Effector memory CD8-positive, alpha-beta T cell (primary cell): Measurements from ENCODE around the gene DET1.
"Not testable (repeated sequence)": the region's sequence is repeated elsewhere in the genome, so short reads cannot be mapped to it uniquely, and the experiment has no call there.

Experiments used
- ATAC-seq: fragments of 150-1000 bp; cut with Tn5 transposase; replicated peaks from 2 replicates; pipeline ENCODE4 v1.10.0; 2021; ENCODE audit warnings: mild to moderate bottlenecking, moderate library complexity
- DNase-seq, 3 experiments: peaks; one replicate each; pipeline ENCODE4 v3.0.0; 2021
- H3K27ac Mint-ChIP-seq, 2 donors: one replicate each; pipeline ENCODE4 v1.8.0; 2022; ENCODE audit warnings: mild to moderate bottlenecking in 2 of 2, mixed read lengths in 2 of 2, moderate library complexity in 2 of 2
- H3K27me3 Mint-ChIP-seq, 2 donors: one replicate each; pipeline ENCODE4 v1.8.0; 2022; ENCODE audit warnings: mixed read lengths in 2 of 2
- H3K36me3 Mint-ChIP-seq: one replicate; pipeline ENCODE4 v1.8.0; 2022; ENCODE audit warnings: mild to moderate bottlenecking, moderate library complexity, mixed read lengths; ENCODE audit not compliant: insufficient read depth
- H3K4me1 Mint-ChIP-seq, 2 donors: one replicate each; pipeline ENCODE4 v1.8.0; 2022; ENCODE audit warnings: low read depth in 2 of 2, mixed read lengths in 2 of 2
- H3K4me3 Mint-ChIP-seq, 2 donors: one replicate each; pipeline ENCODE4 v1.8.0; 2022; ENCODE audit warnings: mild to moderate bottlenecking in 2 of 2, mixed read lengths in 2 of 2, moderate library complexity in 2 of 2
- H3K9me3 Mint-ChIP-seq, 2 donors: one replicate each; pipeline ENCODE4 v1.8.0; 2022; ENCODE audit warnings: mixed read lengths in 2 of 2

The DET1 gene

DNA sequence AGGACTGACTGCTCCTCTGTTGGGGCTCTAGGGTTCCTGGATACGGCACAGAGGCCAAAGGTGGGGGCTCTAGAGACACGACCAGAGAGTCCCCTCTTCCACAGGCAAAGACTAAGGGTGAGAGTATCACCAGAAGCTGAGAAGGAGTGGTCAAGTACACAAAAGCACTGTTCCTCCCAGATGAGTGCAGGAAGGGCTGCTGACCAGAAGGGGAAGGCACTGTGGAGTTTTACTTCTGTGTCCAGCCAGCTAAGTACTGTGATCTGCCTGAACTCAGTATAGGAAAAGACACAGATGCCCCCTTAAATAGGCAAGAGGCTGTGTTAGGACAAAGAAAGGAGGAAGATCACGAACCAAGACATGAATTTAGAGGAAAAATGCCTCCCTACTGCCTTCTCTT, 67.3 kb downstream of the DET1 start:
- Mint-ChIP-seq H3K4me1 (no peaks in the 10 kb centered on the region), H3K4me3 (no peak overlapping the region), H3K36me3 (peaks cover 13% of the 10 kb centered on the region), H3K27me3 (no peaks in the 10 kb centered on the region), H3K9me3 (no peaks in the 10 kb centered on the region), H3K27ac (no peak overlapping the region)
- DNase-seq = no peak
- ATAC-seq = no peak

DNA sequence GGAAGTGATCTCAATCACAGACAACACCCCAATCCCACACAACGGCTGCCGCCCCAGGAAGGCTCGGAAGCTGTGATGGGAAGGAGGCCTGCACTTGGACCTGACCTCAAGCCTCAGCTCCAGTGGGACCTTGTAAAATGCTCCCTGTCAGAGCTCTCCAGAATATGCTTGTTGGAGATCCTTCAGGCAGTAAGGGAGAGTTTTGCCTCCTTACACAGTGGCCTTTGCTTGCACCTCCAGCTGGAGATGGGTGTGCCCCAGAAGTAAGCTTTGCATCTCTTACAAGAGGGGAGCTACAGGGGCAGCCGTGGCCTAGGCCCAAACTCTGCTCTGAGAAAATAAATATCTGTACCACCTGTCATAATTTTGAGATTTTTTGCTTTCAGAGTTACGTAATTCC, 68.6 kb downstream of the DET1 start:
- Mint-ChIP-seq H3K9me3 (no peaks in the 10 kb centered on the region), H3K27ac (no peak overlapping the region), H3K27me3 (no peaks in the 10 kb centered on the region), H3K4me3 (no peak overlapping the region), H3K4me1 (no peaks in the 10 kb centered on the region), H3K36me3 (peaks cover 17% of the 10 kb centered on the region)
- no peak for ATAC-seq
- DNase-seq = no peak

DNA sequence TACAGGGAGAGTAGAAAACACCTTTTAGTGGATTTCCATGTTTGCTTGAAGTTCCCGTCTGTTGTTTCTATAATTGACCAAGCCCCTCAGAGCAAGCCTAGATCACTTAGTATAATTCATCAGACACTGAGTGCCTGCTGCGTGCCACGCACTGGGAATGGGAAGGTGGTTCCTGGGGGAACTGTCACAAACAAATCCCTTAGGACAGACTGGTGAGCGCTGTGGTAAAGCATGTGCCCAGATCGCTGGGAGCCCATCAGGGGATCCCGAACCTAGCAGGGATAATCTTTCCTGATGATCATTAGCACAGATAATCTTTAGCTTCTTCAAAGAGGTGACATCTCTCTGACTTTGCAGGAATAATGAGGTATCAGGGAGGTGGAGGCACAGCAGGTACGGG, 69.4 kb downstream of the DET1 start:
- Mint-ChIP-seq H3K4me1 (peaks cover 0 to 2% of the 10 kb centered on the region in 2 donors), H3K36me3 (peaks cover 20% of the 10 kb centered on the region), H3K27ac (no peak overlapping the region), H3K4me3 (no peak overlapping the region), H3K27me3 (no peaks in the 10 kb centered on the region), H3K9me3 (no peaks in the 10 kb centered on the region)
- ATAC-seq (no peak), DNase-seq (no peak)

DNA sequence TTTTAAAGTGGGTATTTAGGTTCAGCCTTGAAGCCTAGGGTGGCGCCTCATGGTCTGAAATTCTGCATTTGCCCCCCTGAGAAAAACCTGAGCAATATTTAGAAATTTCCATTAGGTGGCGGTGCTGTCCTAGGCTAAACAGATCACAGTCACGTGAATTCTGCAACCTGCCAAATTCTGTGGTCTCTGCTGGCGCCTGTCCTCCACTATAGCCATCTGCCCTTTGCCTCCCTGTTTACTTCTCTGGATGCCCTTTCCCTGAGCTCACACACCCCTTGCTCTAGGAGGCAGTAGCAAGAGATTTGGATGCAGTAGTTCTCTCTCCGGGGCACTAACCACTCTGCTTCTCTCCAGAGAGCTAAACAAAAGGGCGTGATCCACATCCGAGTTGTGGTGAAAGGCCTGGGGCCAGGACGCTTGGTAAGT, 69.8 kb downstream of the DET1 start:
- DNase-seq (no peak), ATAC-seq (no peak)
- H3K27ac Mint-ChIP-seq = no peak overlapping the region
- H3K4me1 Mint-ChIP-seq = peaks cover 0 to 7% of the 10 kb centered on the region in 2 donors
- no peaks in the 10 kb centered on the region for H3K9me3 Mint-ChIP-seq
- H3K27me3 Mint-ChIP-seq = no peaks in the 10 kb centered on the region
- no peak overlapping the region for H3K4me3 Mint-ChIP-seq
- peaks cover 22% of the 10 kb centered on the region for H3K36me3 Mint-ChIP-seq

DNA sequence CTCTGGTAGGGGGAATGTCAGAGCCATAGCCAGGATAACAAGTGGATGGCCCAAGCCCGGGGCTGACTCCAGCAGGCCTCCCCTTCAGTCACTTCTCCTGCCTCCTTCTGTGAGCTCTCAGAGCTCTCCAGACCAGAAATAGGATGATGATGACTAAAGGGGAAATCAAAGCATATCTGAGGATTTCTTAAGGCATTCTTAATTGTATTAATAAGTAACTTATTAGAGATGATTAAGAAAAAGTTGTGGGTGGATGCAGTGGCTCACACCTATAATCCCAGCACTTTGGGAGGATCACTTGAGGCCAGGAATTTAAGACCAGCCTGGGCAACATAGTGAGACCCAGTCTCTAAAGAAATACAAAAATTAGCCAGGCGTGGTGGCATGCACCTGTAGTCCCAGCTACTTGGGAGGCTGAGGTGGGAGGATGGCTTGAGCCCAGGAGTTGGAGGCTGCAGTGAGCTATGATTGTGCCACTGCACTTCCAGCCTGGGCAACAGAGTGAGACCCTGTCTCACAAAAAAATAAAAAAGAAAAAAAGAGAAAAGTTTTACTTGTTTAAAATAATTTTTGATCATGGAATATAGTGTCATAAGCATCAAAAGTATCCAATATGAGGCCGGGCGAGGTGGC, 72.7 kb downstream of the DET1 start:
- not testable (repeated sequence) for DNase-seq, ATAC-seq, H3K4me3 Mint-ChIP-seq, H3K27me3 Mint-ChIP-seq, H3K27ac Mint-ChIP-seq, H3K9me3 Mint-ChIP-seq, H3K4me1 Mint-ChIP-seq
- H3K36me3 Mint-ChIP-seq = peaks cover 22% of the 10 kb centered on the region

DNA sequence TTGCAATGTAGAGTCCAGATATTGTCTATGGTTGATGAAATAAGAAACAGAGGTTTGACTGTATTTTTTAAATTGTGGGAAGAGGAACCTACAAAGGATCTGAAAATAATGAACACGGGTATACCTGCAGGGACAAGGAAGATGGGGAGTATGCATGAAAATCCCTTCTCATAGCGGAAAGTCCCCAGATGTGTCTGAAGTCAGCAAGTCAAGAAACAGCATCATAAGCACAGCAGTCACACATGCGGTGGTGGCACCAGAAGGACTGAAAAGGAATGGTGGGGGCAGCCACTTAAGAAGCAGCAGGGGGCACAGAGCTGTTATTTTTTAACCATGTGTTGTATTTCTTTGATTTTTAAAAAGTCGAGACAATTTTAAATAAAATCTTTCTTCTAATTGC, 74.3 kb downstream of the DET1 start:
- no peak for DNase-seq
- no peak for ATAC-seq
- Mint-ChIP-seq H3K27ac (peak overlapping the region; percentile 10 to 25), H3K36me3 (peaks cover 30% of the 10 kb centered on the region), H3K9me3 (no peaks in the 10 kb centered on the region), H3K4me3 (no peak overlapping the region), H3K4me1 (peaks cover 6 to 14% of the 10 kb centered on the region in 2 donors), H3K27me3 (no peaks in the 10 kb centered on the region)

DNA sequence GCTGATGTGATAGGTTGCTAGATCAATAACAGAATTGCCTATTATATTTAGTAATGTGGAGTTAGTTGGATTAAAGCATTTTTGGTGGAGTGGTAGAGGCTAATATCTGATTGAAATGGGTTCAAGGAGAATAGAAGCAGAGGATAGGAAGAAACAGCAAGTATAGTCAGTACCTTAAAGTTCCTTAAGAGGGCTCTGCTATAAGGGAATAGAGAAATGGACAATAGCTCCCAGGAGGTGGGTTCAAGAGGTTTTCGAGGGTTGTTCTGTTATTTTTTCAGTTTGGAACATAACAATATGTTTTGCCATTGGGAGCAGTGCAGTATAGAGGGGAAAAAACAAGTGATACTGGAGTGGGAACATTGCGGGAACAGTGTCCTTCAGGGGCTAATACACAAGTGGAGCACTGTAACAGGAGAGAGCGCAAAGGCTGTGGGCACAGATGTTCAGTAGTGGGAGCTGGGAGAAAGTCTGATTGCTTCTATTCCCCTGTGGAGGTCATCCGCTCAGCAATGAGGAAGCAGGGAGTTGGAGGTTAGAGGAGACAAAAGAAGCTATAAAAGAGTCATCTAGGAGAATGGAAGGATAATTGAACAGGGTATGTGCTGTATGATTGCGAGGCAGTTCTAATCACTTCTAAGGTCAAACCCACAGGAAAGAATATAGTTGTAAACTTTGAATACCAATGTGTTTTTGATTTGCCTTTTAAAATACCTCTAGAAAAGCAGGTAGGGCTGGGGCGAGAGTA, 75.7 kb downstream of the DET1 start:
- no peak for ATAC-seq
- Mint-ChIP-seq H3K9me3 (no peaks in the 10 kb centered on the region), H3K27me3 (no peaks in the 10 kb centered on the region), H3K36me3 (peaks cover 31% of the 10 kb centered on the region), H3K4me1 (peaks cover 14 to 22% of the 10 kb centered on the region in 2 donors), H3K4me3 (no peak overlapping the region), H3K27ac (no peak overlapping the region)
- DNase-seq = no peak

DNA sequence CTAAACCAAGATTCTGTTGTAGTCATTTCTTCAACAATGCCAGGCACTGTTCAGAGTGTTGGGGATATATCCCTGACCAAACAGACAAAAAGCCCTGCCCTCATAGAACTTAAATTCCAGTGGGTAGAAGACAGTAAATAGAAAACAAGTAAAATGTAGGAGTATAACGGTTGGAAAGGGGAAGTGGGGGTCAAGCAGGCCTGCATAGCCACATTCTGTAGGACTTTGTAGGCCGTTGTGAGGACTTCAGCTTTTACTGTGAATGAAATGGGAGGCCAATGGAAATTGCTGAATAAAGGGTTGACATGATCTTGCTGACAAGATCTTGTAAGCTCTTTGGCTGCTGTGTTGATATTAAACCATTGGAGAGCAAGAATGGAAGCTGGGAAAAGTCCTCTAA, 77.2 kb downstream of the DET1 start:
- peaks cover 14 to 26% of the 10 kb centered on the region in 2 donors for H3K4me1 Mint-ChIP-seq
- H3K36me3 Mint-ChIP-seq = peaks cover 36% of the 10 kb centered on the region

DNA sequence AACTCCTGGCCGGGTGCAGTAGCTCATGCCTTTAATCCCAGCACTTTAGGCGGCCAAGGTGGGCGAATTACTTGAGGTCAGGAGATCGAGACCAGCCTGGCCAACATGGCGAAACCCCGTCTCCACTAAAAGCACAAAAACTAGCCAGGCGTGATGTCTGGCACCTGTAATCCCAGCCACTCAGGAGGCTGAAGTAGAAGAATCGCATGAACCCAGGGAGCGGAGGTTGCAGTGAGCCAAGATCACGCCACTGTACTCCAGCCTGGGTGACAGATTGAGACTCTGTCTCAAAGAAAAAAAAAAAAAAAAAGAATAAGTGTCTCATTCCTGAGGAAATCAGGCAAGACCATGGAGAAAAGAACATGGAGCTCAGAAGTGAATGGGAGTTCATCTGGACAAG, 77.8 kb downstream of the DET1 start:
- ATAC-seq, H3K27me3 Mint-ChIP-seq, DNase-seq, H3K9me3 Mint-ChIP-seq: not testable (repeated sequence)
- H3K4me3 Mint-ChIP-seq = peak overlapping the region; percentile 89 to 91
- H3K36me3 Mint-ChIP-seq = peaks cover 36% of the 10 kb centered on the region
- peak overlapping the region in 1 of 2 donors; percentile 97 for H3K27ac Mint-ChIP-seq
- H3K4me1 Mint-ChIP-seq = peaks cover 14 to 26% of the 10 kb centered on the region in 2 donors

More for the DNA sequence above, 77.2 kb downstream of the DET1 start:
- H3K4me3 Mint-ChIP-seq = no peak overlapping the region
- DNase-seq = no peak
- no peak overlapping the region for H3K27ac Mint-ChIP-seq
- no peaks in the 10 kb centered on the region for H3K27me3 Mint-ChIP-seq
- no peak for ATAC-seq
- H3K9me3 Mint-ChIP-seq = no peaks in the 10 kb centered on the region

DNA sequence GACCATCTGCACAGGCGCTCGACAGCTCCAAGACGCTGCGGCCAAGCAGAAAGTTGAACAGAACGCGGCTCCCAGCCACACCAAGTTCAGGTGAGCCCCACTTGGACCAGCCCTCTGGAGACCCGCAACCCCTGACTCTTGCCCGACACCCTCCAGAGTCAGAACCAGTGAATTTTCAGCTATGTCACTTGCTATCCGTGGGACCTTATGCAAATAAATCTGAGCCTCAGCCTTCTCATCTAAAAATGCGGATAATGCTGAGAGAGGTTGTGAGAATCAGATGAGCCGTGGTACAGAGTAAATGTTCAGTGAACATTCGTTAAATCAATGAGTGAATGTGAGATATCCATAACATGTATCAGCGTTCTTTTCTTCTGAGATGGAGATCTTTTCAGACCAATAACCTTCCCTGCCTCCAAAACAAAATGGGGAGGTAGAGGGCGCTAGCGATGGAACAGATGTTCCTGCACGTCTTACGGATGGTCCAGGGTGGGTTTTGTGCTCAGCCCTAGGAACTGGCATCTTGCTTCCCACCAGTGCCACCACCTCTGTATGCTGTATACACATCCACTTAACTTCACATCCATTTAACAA, 78.4 kb downstream of the DET1 start:
- Mint-ChIP-seq H3K4me3 (peak overlapping the region; percentile 89 to 91), H3K9me3 (no peaks in the 10 kb centered on the region), H3K27ac (peak overlapping the region; percentile 97 to 98), H3K27me3 (no peaks in the 10 kb centered on the region), H3K36me3 (peaks cover 42% of the 10 kb centered on the region), H3K4me1 (peaks cover 15 to 26% of the 10 kb centered on the region in 2 donors)
- DNase-seq (no peak), ATAC-seq (no peak)

DNA sequence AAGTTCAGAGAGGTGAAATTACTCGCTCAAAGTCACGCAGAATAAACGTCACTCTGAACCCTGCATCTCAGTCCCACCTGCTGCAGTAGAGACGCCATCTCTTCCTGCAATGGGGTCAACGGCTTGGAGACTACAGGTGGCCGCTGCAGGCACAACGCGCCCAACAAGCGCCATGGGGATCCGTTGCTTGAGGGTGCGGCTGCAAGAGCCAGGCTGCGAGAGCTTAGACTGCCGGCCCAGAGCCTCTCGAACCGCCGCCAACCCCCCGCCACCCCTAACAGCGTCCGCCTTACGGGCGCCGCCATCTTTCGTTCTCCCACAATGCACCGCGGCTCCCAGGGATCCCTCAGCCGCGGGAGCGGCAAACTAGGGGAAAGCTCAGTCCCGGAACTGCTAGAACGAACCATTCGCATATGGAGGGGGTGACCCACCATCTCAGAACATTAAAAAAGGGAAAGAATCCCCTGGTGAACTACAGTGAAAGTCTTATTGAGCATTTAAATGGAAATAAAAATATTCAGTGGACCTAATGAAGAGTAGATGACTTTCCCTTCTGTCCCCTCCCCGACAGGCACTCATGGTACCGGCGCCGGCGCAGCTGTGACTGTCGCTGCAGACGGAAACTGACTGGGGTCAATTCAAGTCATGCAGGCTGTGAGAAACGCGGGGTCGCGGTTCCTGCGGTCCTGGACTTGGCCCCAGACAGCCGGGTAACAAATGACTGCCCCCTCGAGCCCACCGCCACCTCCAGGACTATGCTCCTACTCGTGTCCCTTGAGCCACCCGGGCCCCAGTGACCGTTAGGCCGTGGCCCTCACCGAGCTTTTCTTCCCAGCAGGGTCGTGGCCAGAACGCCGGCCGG, 79.2 kb downstream of the DET1 start, which contains the start of the genes MRPL46 and MRPS11:
Gene MRPL46, minus strand, starts transcription at position 316 of the 862 bp plus-strand sequence. Its CDS starts 11 bp downstream, at position 305.
Gene MRPS11, plus strand, starts transcription at position 636 of the 862 bp plus-strand sequence. Its CDS starts 10 bp downstream, at position 646.
- ATAC-seq = peak; percentile 94
- peak; percentile 87 to 91 (median 88) for DNase-seq
- peak within 1 kb of the TSS; percentile 89 to 91 for H3K4me3 Mint-ChIP-seq
- H3K27ac Mint-ChIP-seq = peak within 1 kb of the TSS; percentile 97 to 98
- no peaks in the 10 kb centered on the region for H3K9me3 Mint-ChIP-seq
- H3K27me3 Mint-ChIP-seq = no peaks in the 10 kb centered on the region
- H3K36me3 Mint-ChIP-seq = peaks cover 45% of the 10 kb centered on the region
- H3K4me1 Mint-ChIP-seq = peaks cover 15 to 26% of the 10 kb centered on the region in 2 donors

DNA sequence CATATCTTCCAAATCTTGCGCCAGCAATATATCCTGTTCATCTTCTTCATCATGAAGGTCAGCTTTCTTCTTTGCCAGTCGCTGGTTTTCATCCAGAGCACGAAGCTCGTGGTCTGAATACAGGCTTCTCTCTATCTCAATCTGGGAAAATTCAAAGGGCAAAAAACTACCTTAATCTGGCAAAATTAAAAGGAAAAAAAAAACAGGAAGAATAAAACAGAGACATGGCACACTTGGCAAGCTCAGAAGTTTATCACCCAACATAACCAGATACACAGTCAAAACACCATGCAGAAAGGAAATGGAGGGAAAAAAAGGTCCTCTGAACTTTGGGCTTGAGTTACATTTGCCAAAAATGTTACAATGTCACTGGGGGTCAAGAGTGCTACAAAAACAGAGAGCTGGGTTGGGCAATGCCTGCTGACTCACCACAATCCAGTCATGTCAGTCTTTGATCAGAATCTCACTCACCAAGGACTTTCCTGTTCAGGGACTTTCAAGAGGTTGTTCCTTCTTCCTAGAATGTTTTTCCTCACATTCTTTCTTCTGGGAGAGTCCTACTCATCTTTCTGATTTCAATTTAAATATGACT, 80.8 kb downstream of the DET1 start:
- no peaks in the 10 kb centered on the region for H3K9me3 Mint-ChIP-seq
- no peak for ATAC-seq
- peaks cover 15 to 19% of the 10 kb centered on the region in 2 donors for H3K4me1 Mint-ChIP-seq
- no peaks in the 10 kb centered on the region for H3K27me3 Mint-ChIP-seq
- H3K4me3 Mint-ChIP-seq = peak overlapping the region in 1 of 2 donors; percentile 89
- no peak for DNase-seq
- peak overlapping the region in 1 of 2 donors; percentile 98 for H3K27ac Mint-ChIP-seq
- H3K36me3 Mint-ChIP-seq = peaks cover 58% of the 10 kb centered on the region
